Nephron (organoid): ENCODE measurements around the gene PHF12.

ENCODE experiments used
- H3K27ac Mint-ChIP-seq, 3 experiments: 2 replicates each; pipeline ENCODE4 v1.8.0; 2020; ENCODE audit warnings: mixed read lengths in 3 of 3, mild to moderate bottlenecking in 2 of 3, moderate library complexity in 1 of 3
- H3K27me3 Mint-ChIP-seq: 2 replicates; pipeline ENCODE4 v1.8.0; 2021; ENCODE audit warnings: low read depth, mild to moderate bottlenecking, moderate library complexity, mixed read lengths
- H3K36me3 Mint-ChIP-seq: 2 replicates; pipeline ENCODE4 v1.8.0; 2020; ENCODE audit warnings: low read depth, mixed read lengths
- H3K4me1 Mint-ChIP-seq: 2 replicates; pipeline ENCODE4 v1.8.0; 2020; ENCODE audit warnings: mixed read lengths
- H3K4me3 Mint-ChIP-seq, 3 experiments: 2 replicates each; pipeline ENCODE4 v1.8.0; 2020; ENCODE audit warnings: mild to moderate bottlenecking in 3 of 3, mixed read lengths in 3 of 3, moderate library complexity in 2 of 3
- H3K9me3 Mint-ChIP-seq: 2 replicates; pipeline ENCODE4 v1.8.0; 2020; ENCODE audit warnings: mixed read lengths
- CTCF ChIP-seq, 3 experiments: fragments of 200-600 bp; sonication (generic); IDR thresholded peaks; one replicate each; pipeline ENCODE4 v1.5.0; 2021; ENCODE audit warnings: antibody characterized with exemption in 3 of 3; ENCODE audit not compliant: unreplicated experiment in 3 of 3

The PHF12 gene

GRCh38 chr17:28875848-28876550 lies 75.3 kb downstream of the PHF12 start:
- Mint-ChIP-seq H3K4me3 (no peak overlapping the region), H3K9me3 (no peaks in the 10 kb centered on the region), H3K36me3 (peaks cover 23% of the 10 kb centered on the region), H3K27me3 (no peaks in the 10 kb centered on the region), H3K27ac (no peak overlapping the region), H3K4me1 (no peaks in the 10 kb centered on the region)
- no peak for TF ChIP-seq CTCF (IDR thresholded peaks at IDR 0.05; ENCODE audit: unreplicated experiment in 3 of 3)

GRCh38 chr17:28874750-28875149 lies 76.6 kb downstream of the PHF12 start:
- Mint-ChIP-seq H3K27ac (peak overlapping the region in 1 of 3 experiments; percentile 20), H3K4me1 (no peaks in the 10 kb centered on the region), H3K4me3 (no peak overlapping the region), H3K9me3 (no peaks in the 10 kb centered on the region), H3K27me3 (peaks cover under 1% of the 10 kb centered on the region), H3K36me3 (peaks cover 14% of the 10 kb centered on the region)
- TF ChIP-seq CTCF (IDR thresholded peaks at IDR 0.05; ENCODE audit: unreplicated experiment in 3 of 3), result no peak

DNA sequence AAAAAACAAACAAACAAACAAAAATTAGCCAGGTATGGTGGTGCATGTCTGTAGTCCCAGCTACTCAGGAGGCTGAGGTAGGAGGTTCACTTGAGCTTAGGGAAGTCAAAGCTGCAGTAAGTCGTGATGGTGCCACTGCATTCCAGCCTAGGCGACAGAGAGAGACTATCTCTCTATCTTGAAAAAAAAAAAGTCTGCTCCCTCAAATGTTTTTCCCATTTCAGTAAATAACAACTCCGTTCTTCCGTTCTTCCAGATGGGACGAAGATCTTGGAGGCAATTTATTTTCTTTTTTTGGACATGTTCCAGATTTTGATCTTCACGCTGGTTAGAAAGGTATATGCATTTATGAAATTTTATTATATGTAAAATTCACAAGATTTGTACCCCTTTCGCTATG lies 77.5 kb downstream of the PHF12 start:
- no peak for TF ChIP-seq CTCF (IDR thresholded peaks at IDR 0.05; ENCODE audit: unreplicated experiment in 3 of 3)
- H3K36me3 Mint-ChIP-seq, result peaks cover 10% of the 10 kb centered on the region
- peaks cover 3% of the 10 kb centered on the region for H3K27me3 Mint-ChIP-seq
- no peaks in the 10 kb centered on the region for H3K4me1 Mint-ChIP-seq
- H3K4me3 Mint-ChIP-seq, result no peak overlapping the region
- H3K9me3 Mint-ChIP-seq, result no peaks in the 10 kb centered on the region
- H3K27ac Mint-ChIP-seq, result no peak overlapping the region

DNA sequence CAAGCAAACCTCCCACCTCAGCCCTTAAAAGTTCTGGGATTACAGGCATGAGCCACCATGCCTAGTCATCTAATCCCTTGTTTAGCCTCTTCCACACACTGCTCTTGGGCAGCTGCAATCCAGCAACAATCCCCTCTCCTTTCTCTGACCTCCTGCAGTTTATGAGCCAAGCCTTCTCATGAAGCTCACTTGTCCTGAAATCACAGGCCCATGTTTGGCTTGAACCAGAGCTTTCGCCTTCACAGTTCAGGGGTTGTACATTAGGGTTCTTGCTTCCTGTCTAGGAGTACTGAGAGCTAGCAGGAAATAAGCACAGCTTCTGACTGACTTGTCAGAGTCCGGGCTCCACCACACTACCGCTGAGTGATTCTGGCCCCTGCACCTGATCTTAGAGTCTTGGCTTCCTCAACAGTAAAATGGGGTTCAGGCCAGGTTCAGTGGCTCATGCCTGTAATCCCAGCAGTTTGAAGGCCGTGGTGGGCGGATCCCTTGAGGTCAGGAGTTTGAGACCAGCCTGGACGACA lies 80.2 kb downstream of the PHF12 start:
- no peak for TF ChIP-seq CTCF (IDR thresholded peaks at IDR 0.05; ENCODE audit: unreplicated experiment in 3 of 3)
- Mint-ChIP-seq H3K4me1 (no peaks in the 10 kb centered on the region), H3K4me3 (no peak overlapping the region), H3K36me3 (no peaks in the 10 kb centered on the region), H3K27me3 (peaks cover 3% of the 10 kb centered on the region), H3K27ac (peak overlapping the region in 1 of 3 experiments; percentile 7), H3K9me3 (no peaks in the 10 kb centered on the region)

DNA sequence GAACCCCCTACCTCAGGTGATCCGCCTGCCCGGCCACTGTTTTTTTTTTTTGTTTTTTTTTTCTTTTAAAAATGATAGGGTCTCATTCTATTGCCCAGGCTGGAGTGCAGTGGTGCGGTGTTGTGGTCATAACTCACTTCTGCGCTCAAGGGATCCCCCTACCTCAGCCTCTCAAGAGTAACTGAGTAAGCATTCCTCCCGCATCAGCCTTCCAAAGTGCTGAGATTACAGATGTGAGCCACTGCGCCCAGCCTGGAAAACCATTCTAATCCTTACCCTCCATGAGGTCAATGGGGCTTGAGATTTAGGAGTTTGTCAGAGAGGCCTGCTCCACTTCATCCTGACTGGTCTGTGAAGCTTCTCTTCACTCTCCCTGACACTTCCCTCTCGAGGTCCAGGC lies 84.0 kb downstream of the PHF12 start:
- peaks cover 7% of the 10 kb centered on the region for H3K27me3 Mint-ChIP-seq
- no peak overlapping the region for H3K27ac Mint-ChIP-seq
- H3K4me3 Mint-ChIP-seq, result no peak overlapping the region
- no peaks in the 10 kb centered on the region for H3K36me3 Mint-ChIP-seq
- no peaks in the 10 kb centered on the region for H3K4me1 Mint-ChIP-seq
- H3K9me3 Mint-ChIP-seq, result no peaks in the 10 kb centered on the region
- TF ChIP-seq CTCF (IDR thresholded peaks at IDR 0.05; ENCODE audit: unreplicated experiment in 3 of 3), result no peak
